HuH-7.5 (cell line): Measurements from ENCODE around the gene MOCS3.

Source experiments
- DNase-seq: peaks from one replicate; pipeline ENCODE4 v3.0.0; 2011; ENCODE audit warnings: low spot score

The MOCS3 gene

GRCh38 chr20:51012357-51012756 lies 53.7 kb downstream of the MOCS3 start:
- DNase-seq: no peak
